SJCRH30 (cell line): Measurements from ENCODE around the gene NBPF3. TPM values are rescaled to one million over a fixed set of nuclear protein-coding genes. Genes with fewer than 3 reads are reported as not detected.
"Not testable (repeated sequence)": the region's sequence is repeated elsewhere in the genome, so short reads cannot be mapped to it uniquely, and the experiment has no call there.

Experiments used
- DNase-seq, 2 experiments: peaks; one replicate each; pipeline ENCODE4 v3.0.0-alpha.2; 2015 to 2020
- H3K27ac ChIP-seq: fragments of 250-450 bp; sonication (Bioruptor Pico); 2 replicates; pipeline ENCODE4 v1.5.1; 2020; ENCODE audit warnings: mild to moderate bottlenecking, moderate library complexity
- H3K27me3 ChIP-seq: fragments of 250-450 bp; sonication (Bioruptor Pico); 2 replicates; pipeline ENCODE4 v1.5.1; 2020; ENCODE audit warnings: mild to moderate bottlenecking, moderate library complexity
- H3K36me3 ChIP-seq: fragments of 250-450 bp; sonication (Bioruptor Pico); 2 replicates; pipeline ENCODE4 v1.5.1; 2020; ENCODE audit warnings: mild to moderate bottlenecking, moderate library complexity
- H3K4me1 ChIP-seq: fragments of 250-450 bp; sonication (Bioruptor Pico); 2 replicates; pipeline ENCODE4 v1.5.1; 2020; ENCODE audit warnings: mild to moderate bottlenecking, moderate library complexity
- H3K4me3 ChIP-seq: fragments of 250-450 bp; sonication (Bioruptor Pico); 2 replicates; pipeline ENCODE4 v1.5.1; 2020; ENCODE audit warnings: mild to moderate bottlenecking, moderate library complexity
- H3K9me3 ChIP-seq: fragments of 250-450 bp; sonication (Bioruptor Pico); replicated peaks from 2 replicates; pipeline ENCODE4 v1.5.1; 2020; ENCODE audit warnings: mild to moderate bottlenecking, moderate library complexity
- total RNA-seq: library from RNA; depleted of rRNA; stranded (reverse); fragments of >200 nt; shearing (Covaris generic); gene quantifications from 2 replicates; pipeline ENCODE4 v1.2.3, GENCODE V29; 2014

NBPF3 gene
- total RNA-seq, 1 experiment from 2014 or later = 0.67 TPM

- Histone ChIP-seq H3K4me3 (no peak overlapping the region), H3K27ac (no peak overlapping the region), H3K4me1 (peaks cover 3% of the 10 kb centered on the region; the same call in 1 of the 2 replicates), H3K36me3 (no peaks in the 10 kb centered on the region), H3K9me3 (no peaks in the 10 kb centered on the region), H3K27me3 (no peaks in the 10 kb centered on the region)
- peak; percentile 45 to 52 for DNase-seq
Observed at GRCh38 chr1:21511579-21512522, 71.9 kb downstream of the NBPF3 start.

- H3K27ac ChIP-seq = no peak overlapping the region
- H3K36me3 ChIP-seq = no peaks in the 10 kb centered on the region
- peaks cover 5% of the 10 kb centered on the region for H3K4me1 ChIP-seq
- no peaks in the 10 kb centered on the region for H3K27me3 ChIP-seq
- H3K4me3 ChIP-seq = no peak overlapping the region
- DNase-seq = no peak
- H3K9me3 ChIP-seq = no peaks in the 10 kb centered on the region
Observed at GRCh38 chr1:21514245-21514644, 74.3 kb downstream of the NBPF3 start.

DNA sequence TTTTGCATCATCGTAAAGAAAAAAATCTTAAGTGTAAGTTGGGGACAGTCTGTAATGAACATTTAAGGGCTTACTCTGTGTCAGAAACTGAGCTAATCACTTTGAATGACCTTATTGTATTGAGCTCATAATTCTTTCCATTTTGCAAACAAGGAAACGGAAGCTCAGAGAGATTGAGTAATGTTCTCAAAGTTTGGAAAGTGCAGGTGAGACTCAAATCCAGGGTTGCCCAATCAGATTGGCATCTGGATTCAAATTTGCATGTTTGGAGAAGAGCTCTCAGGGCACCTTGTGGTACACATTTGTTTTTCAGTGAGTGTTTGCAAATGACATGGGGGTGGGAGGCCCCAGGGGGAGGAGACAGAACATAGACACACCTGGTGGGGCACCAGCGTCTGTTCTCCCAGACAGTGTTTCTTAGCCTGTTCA is 77.2 kb downstream of the NBPF3 start:
- H3K4me3 ChIP-seq = no peak overlapping the region
- no peak for DNase-seq
- H3K4me1 ChIP-seq = peaks cover 22% of the 10 kb centered on the region
- no peak overlapping the region for H3K27ac ChIP-seq
- H3K9me3 ChIP-seq = no peaks in the 10 kb centered on the region
- H3K36me3 ChIP-seq = no peaks in the 10 kb centered on the region
- no peaks in the 10 kb centered on the region for H3K27me3 ChIP-seq

DNA sequence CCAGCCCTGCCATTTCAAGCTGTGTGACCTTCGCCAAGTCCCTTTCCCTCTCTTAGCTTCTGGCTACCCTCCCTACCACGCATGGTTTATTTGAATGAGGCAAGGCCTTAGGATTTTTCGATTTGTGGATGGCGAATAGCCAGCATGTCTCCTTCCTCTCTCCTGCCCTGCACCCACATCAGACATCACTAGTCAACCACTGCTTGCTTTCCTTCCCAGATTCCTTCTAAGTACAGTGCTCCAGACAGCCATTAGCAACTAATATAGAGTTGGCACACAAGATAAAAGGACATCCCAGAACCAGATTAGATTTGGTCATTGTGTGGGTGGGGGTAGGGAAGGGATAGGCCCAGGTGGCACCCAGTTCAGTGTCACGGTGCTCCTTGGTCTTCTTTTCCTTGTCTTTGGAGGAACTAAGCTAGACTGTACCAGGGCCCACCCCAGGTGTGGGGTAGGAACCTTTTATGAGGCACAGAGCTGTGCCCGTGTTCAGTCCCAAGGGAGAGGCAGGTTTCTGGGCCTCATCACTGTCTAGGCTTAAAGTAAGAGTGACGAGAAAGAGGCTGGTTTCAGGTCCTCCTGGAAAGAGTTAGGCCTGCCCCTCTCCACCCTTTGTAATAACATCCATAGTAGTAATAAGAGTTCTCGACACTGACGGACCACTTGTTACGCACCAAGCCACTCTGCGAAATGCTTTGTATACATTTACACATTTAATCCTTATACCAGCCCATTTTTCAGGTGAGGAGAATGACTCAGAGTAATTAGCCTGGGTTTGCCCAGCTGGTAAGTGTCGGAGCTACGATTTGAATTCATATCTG is 77.9 kb downstream of the NBPF3 start:
- H3K27me3 ChIP-seq = no peaks in the 10 kb centered on the region
- DNase-seq = no peak
- H3K36me3 ChIP-seq = no peaks in the 10 kb centered on the region
- no peak overlapping the region for H3K27ac ChIP-seq
- H3K9me3 ChIP-seq = no peaks in the 10 kb centered on the region
- H3K4me1 ChIP-seq = peaks cover 22% of the 10 kb centered on the region
- H3K4me3 ChIP-seq = no peak overlapping the region

DNA sequence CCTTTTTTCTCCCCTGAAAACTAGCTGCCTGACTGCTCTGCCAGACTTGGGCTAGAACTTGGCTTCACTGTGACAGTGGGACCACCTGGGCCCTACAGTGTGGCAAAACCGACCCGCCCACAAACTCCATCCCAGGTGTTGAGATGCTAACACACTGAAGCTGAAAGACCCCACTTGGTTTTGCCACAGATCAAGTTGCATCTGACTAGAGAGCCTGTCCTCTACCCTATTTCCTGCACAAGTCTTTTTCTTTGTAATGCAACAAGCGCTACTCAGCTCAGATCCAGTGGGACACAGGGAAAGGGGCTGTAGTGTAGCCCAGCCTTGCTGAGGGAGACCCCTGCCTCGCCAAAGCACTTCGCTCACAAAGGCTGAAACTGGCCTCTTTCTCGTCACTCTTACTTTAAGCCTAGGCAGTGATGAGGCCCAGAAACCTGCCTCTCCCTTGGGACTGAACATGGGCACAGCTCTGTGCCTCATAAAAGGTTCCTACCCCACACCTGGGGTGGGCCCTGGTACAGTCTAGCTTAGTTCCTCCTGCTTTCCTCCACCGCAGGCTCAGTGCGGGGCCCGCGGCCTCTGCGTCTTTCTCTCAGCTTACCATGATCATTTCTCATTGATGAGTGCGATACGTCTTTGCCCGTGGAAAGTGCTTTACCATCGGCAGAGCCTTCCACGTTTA is 79.0 kb downstream of the NBPF3 start:
- Histone ChIP-seq H3K36me3 (no peaks in the 10 kb centered on the region), H3K9me3 (no peaks in the 10 kb centered on the region), H3K27ac (no peak overlapping the region), H3K4me3 (no peak overlapping the region), H3K4me1 (peaks cover 22% of the 10 kb centered on the region), H3K27me3 (no peaks in the 10 kb centered on the region)
- DNase-seq = no peak

- DNase-seq = peak; percentile 39 to 64
- H3K4me3 ChIP-seq, H3K36me3 ChIP-seq, H3K9me3 ChIP-seq, H3K27me3 ChIP-seq: not testable (repeated sequence)
- H3K4me1 ChIP-seq = peaks cover 22% of the 10 kb centered on the region
- peak overlapping the region; percentile 28; the same call in 1 of the 2 replicates for H3K27ac ChIP-seq
Observed at GRCh38 chr1:21519486-21520070, 79.6 kb downstream of the NBPF3 start.

GRCh38 chr1:21520899-21521716 is 81.2 kb downstream of the NBPF3 start:
- no peaks in the 10 kb centered on the region for H3K27me3 ChIP-seq
- H3K9me3 ChIP-seq = no peaks in the 10 kb centered on the region
- DNase-seq = peak; percentile 54 to 76
- H3K4me3 ChIP-seq = no peak overlapping the region
- peaks cover 22% of the 10 kb centered on the region for H3K4me1 ChIP-seq
- H3K27ac ChIP-seq = no peak overlapping the region
- H3K36me3 ChIP-seq = no peaks in the 10 kb centered on the region

- Histone ChIP-seq H3K36me3 (no peaks in the 10 kb centered on the region), H3K4me3 (no peak overlapping the region), H3K27me3 (no peaks in the 10 kb centered on the region), H3K4me1 (peaks cover 22% of the 10 kb centered on the region), H3K27ac (no peak overlapping the region), H3K9me3 (no peaks in the 10 kb centered on the region)
- DNase-seq = no peak
Observed at GRCh38 chr1:21521717-21522060, 81.8 kb downstream of the NBPF3 start.

- Histone ChIP-seq H3K9me3 (no peaks in the 10 kb centered on the region), H3K27me3 (no peaks in the 10 kb centered on the region), H3K36me3 (no peaks in the 10 kb centered on the region), H3K27ac (no peak overlapping the region), H3K4me1 (peaks cover 22% of the 10 kb centered on the region), H3K4me3 (no peak overlapping the region)
- DNase-seq = no peak
Observed at GRCh38 chr1:21522525-21523038, 82.6 kb downstream of the NBPF3 start.

GRCh38 chr1:21523297-21523813 is 83.4 kb downstream of the NBPF3 start:
- no peaks in the 10 kb centered on the region for H3K36me3 ChIP-seq
- no peak overlapping the region for H3K27ac ChIP-seq
- H3K4me1 ChIP-seq = peaks cover 22% of the 10 kb centered on the region
- H3K4me3 ChIP-seq = no peak overlapping the region
- DNase-seq = no peak
- H3K27me3 ChIP-seq = no peaks in the 10 kb centered on the region
- no peaks in the 10 kb centered on the region for H3K9me3 ChIP-seq

GRCh38 chr1:21524220-21524619 is 84.3 kb downstream of the NBPF3 start:
- no peak for DNase-seq
- no peaks in the 10 kb centered on the region for H3K9me3 ChIP-seq
- H3K27ac ChIP-seq = no peak overlapping the region
- H3K27me3 ChIP-seq = no peaks in the 10 kb centered on the region
- no peak overlapping the region for H3K4me3 ChIP-seq
- peaks cover 20% of the 10 kb centered on the region for H3K4me1 ChIP-seq
- no peaks in the 10 kb centered on the region for H3K36me3 ChIP-seq

DNA sequence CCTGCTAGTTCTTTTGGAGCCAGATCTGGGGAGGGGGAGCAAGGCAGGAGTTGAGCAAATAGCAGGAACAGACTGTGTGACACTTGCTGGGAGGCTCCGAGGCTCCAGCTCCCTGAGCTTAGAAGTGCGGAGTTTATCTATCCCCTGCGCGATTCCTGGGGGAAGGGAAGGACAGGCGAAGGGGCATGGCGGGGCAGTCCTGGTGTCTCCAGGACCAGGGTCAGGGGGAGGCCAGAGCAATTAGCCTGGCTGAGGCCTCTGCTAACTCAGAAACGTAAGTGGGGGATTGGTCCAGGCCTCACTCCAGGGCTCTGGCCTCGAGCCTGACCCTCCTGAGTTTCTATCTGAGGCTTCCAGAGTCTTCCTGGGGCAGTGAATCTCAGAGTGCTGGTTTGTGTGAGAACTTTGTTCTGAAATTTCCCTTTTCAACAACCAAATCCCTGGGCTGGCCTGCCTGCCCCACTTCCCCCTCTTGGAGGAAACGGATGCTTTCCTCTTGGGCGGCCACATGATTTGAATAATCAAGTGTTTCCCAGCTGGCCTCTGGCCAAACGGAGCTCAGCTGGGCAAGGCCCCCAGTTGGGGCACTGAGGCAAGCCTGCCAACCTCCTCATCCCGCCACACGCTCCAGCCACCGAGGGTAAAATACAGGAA is 84.9 kb downstream of the NBPF3 start:
- Histone ChIP-seq H3K4me1 (peaks cover 15% of the 10 kb centered on the region), H3K4me3 (no peak overlapping the region), H3K9me3 (no peaks in the 10 kb centered on the region), H3K27ac (no peak overlapping the region), H3K27me3 (no peaks in the 10 kb centered on the region), H3K36me3 (no peaks in the 10 kb centered on the region)
- no peak for DNase-seq

- Histone ChIP-seq H3K9me3 (no peaks in the 10 kb centered on the region), H3K27me3 (no peaks in the 10 kb centered on the region), H3K4me1 (peaks cover 11% of the 10 kb centered on the region; the same call in 1 of the 2 replicates), H3K27ac (no peak overlapping the region), H3K36me3 (no peaks in the 10 kb centered on the region), H3K4me3 (no peak overlapping the region)
- no peak for DNase-seq
Observed at GRCh38 chr1:21525340-21525717, 85.4 kb downstream of the NBPF3 start.
